Nephron (organoid): Measurements from ENCODE around the gene ME1.

Experiments used
- H3K27ac Mint-ChIP-seq, 3 experiments: 2 replicates each; pipeline ENCODE4 v1.8.0; 2020; ENCODE audit warnings: mixed read lengths in 3 of 3, mild to moderate bottlenecking in 2 of 3, moderate library complexity in 1 of 3
- H3K27me3 Mint-ChIP-seq: 2 replicates; pipeline ENCODE4 v1.8.0; 2021; ENCODE audit warnings: low read depth, mild to moderate bottlenecking, moderate library complexity, mixed read lengths
- H3K36me3 Mint-ChIP-seq: 2 replicates; pipeline ENCODE4 v1.8.0; 2020; ENCODE audit warnings: low read depth, mixed read lengths
- H3K4me1 Mint-ChIP-seq: 2 replicates; pipeline ENCODE4 v1.8.0; 2020; ENCODE audit warnings: mixed read lengths
- H3K4me3 Mint-ChIP-seq, 3 experiments: 2 replicates each; pipeline ENCODE4 v1.8.0; 2020; ENCODE audit warnings: mild to moderate bottlenecking in 3 of 3, mixed read lengths in 3 of 3, moderate library complexity in 2 of 3
- H3K9me3 Mint-ChIP-seq: 2 replicates; pipeline ENCODE4 v1.8.0; 2020; ENCODE audit warnings: mixed read lengths
- TF ChIP-seq, protein P1 (sequence below), 3 experiments: fragments of 200-600 bp; sonication (generic); IDR thresholded peaks; one replicate each; pipeline ENCODE4 v1.5.0; 2021; ENCODE audit warnings: antibody characterized with exemption in 3 of 3; ENCODE audit not compliant: unreplicated experiment in 3 of 3

Gene ME1

DNA sequence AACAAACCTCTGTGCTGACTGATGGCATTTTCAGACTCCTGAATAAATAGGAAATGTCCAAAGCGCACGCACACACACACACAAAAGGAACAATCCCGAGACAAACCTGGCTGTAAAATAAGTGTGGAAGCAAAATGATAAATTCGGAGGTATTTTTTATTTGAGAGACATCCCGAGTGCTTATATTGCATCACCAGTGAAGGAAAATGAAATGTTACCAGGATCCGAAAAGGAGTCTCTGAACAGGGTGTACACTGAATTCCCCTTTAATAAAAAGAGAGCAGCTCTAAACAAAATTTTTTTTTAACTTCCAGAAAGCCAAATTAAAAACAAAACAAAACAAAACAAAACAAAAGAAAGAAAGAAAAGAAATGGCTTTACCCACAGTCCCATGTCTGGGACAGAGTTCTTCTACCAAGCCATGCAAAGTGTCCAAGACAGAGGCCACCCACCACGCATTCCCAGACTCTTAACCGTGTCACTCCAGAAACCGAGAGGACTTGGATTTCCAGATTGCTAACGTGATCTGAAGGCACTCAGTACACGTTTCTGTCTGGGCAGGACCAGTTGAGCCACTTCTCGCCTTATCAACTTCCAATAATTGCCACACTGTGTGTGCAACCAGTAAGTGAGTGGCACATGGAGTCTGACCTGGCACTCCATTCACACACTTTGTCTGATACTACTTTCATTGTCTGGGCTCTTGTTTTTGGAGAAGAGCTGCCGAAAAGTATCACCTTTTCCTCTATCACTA lies 817 bp downstream of the ME1 start:
- Mint-ChIP-seq H3K9me3 (peaks cover 10% of the 10 kb centered on the region), H3K4me1 (peaks cover 11% of the 10 kb centered on the region), H3K4me3 (peak overlapping the region; percentile 81 to 88 (median 86)), H3K27ac (peak overlapping the region in 2 of 3 experiments; percentile 60 to 67), H3K27me3 (no peaks in the 10 kb centered on the region), H3K36me3 (no peaks in the 10 kb centered on the region)
- TF ChIP-seq, protein P1, sequence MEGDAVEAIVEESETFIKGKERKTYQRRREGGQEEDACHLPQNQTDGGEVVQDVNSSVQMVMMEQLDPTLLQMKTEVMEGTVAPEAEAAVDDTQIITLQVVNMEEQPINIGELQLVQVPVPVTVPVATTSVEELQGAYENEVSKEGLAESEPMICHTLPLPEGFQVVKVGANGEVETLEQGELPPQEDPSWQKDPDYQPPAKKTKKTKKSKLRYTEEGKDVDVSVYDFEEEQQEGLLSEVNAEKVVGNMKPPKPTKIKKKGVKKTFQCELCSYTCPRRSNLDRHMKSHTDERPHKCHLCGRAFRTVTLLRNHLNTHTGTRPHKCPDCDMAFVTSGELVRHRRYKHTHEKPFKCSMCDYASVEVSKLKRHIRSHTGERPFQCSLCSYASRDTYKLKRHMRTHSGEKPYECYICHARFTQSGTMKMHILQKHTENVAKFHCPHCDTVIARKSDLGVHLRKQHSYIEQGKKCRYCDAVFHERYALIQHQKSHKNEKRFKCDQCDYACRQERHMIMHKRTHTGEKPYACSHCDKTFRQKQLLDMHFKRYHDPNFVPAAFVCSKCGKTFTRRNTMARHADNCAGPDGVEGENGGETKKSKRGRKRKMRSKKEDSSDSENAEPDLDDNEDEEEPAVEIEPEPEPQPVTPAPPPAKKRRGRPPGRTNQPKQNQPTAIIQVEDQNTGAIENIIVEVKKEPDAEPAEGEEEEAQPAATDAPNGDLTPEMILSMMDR (IDR thresholded peaks at IDR 0.05; ENCODE audit: unreplicated experiment in 3 of 3): no peak

DNA sequence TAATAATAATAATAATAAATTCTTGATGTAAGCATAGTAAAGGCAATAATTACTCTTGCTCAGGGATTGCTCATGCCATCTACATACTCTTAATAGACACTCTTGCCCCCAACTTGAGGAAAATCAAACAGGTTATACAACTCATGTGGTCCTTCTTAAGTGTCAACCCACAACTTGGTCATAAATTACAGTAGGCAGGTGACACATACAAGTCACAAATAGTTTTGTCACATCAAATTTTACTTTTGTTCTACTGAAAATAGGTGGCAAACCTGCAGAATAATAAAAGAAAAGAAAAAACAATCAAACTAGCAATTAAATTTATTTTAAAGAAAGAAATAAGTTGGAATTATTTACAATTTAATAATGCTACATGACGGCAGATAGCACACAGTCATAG lies 1.6 kb downstream of the ME1 start:
- H3K36me3 Mint-ChIP-seq: no peaks in the 10 kb centered on the region
- peak overlapping the region in 1 of 3 experiments; percentile 88 for H3K4me3 Mint-ChIP-seq
- TF ChIP-seq, protein P1 (IDR thresholded peaks at IDR 0.05; ENCODE audit: unreplicated experiment in 3 of 3): no peak
- H3K4me1 Mint-ChIP-seq: peaks cover 11% of the 10 kb centered on the region
- no peaks in the 10 kb centered on the region for H3K27me3 Mint-ChIP-seq
- H3K27ac Mint-ChIP-seq: peak overlapping the region in 1 of 3 experiments; percentile 67
- H3K9me3 Mint-ChIP-seq: peaks cover 10% of the 10 kb centered on the region

DNA sequence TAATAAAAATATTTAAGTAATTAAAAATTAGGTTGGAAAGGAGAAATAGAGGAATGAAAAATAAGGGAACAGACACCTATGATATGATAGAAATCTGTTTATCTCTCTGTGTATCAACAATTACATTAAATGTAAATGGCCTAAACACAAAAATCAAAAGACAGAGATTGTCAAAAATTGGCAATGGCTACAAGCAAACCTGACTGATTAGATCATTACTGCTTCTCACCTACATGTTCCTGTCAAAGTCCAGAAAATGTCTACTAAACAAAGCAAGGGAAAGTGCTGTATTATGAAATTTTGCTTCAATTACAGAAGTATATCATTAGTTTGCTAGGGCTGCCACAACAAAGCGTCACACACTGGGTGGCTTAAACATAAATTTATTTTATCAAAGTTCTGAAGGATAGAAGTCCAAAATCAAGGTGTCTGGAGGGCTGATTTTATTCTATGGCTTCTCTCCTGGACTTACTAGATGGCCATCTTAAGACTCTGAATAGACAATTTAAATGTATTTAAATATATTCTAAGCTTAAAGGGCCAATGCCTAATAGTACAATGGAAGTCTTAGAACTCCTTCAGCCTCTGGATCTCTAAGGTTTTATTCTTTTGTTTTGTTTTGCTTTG lies 6.3 kb downstream of the ME1 start:
- Mint-ChIP-seq H3K27me3 (no peaks in the 10 kb centered on the region), H3K4me3 (no peak overlapping the region), H3K9me3 (peaks cover 16% of the 10 kb centered on the region), H3K4me1 (peaks cover under 1% of the 10 kb centered on the region), H3K36me3 (no peaks in the 10 kb centered on the region), H3K27ac (no peak overlapping the region)
- TF ChIP-seq, protein P1 (IDR thresholded peaks at IDR 0.05; ENCODE audit: unreplicated experiment in 3 of 3): no peak

DNA sequence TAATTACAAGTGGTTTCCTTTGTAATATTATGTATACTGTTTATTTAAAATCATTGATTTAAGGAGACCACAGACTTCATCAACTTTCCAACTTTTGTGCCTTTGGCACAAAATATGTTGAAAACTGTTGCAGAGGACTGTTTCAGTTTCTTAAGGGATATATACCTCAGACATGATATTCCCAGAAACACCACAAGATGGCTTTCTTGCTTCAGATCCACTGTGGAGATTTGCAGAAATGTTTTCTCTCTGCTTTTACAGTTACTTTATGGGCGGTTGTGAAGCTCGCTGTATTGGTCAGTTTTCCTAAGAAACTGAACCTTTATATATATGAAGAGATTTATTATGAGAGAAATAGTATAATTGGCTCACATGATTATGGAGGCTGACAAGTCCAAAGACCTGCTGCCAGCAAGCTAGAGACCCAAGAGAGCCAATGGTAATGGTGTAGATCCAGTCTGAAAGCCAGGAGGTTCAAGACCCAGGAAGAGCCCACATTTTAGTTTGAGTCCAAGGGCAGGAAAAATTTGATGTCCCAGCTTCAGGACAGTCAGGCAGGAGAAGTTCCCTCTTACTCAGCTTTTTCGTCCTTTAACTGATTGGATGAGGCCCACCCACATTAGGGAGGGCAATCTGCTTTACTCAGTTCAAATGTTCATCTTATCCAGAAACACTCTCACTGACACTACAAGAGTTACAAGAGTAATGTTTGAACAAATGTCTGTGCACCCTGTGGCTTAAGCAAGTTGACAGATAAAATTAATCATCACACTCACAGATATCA lies 12.8 kb downstream of the ME1 start:
- Mint-ChIP-seq H3K9me3 (peaks cover 4% of the 10 kb centered on the region), H3K4me1 (peaks cover 4% of the 10 kb centered on the region), H3K36me3 (no peaks in the 10 kb centered on the region), H3K4me3 (no peak overlapping the region), H3K27me3 (no peaks in the 10 kb centered on the region), H3K27ac (peak overlapping the region in 2 of 3 experiments; percentile 42 to 56)
- TF ChIP-seq, protein P1 (IDR thresholded peaks at IDR 0.05; ENCODE audit: unreplicated experiment in 3 of 3): peak; percentile 58 to 69 (median 65)

DNA sequence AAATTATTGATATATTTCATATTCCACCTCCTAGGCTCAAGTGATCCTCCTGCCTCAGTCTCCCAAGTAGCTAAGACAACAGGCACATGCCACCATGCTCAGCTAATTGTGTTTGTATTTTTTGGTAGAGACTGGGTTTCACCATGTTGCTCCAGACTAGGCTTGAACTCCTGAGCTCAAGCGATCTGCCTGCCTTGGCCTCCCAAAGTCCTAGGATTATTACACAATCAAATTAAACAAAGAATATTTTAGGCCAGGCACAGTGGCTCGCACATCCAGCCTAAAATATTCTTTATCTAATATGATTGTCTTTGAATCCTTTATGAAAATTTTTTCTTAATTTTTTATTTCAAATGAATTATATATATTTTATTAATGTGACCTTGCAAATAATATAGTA lies 17.8 kb downstream of the ME1 start:
- Mint-ChIP-seq H3K27ac (no peak overlapping the region), H3K36me3 (no peaks in the 10 kb centered on the region)

More for the DNA sequence above, 17.8 kb downstream of the ME1 start:
- Mint-ChIP-seq H3K4me3 (no peak overlapping the region), H3K9me3 (no peaks in the 10 kb centered on the region), H3K27me3 (no peaks in the 10 kb centered on the region), H3K4me1 (peaks cover 2% of the 10 kb centered on the region)
- TF ChIP-seq, protein P1 (IDR thresholded peaks at IDR 0.05; ENCODE audit: unreplicated experiment in 3 of 3): no peak
